H9 (cell line): ENCODE measurements around the gene APOBEC3H. TPM values are rescaled to one million over a fixed set of nuclear protein-coding genes. Genes with fewer than 3 reads are reported as not detected.

ENCODE experiments used
- DNase-seq: peaks from one replicate; pipeline ENCODE4 v3.0.0-alpha.2; 2017
- H2AFZ ChIP-seq: one replicate; pipeline ENCODE4 v1.6.1; 2013; ENCODE audit warnings: mild to moderate bottlenecking, low read length, control low read depth, moderate library complexity
- H2AK5ac ChIP-seq: 2 replicates; pipeline ENCODE4 v1.6.1; 2013; ENCODE audit warnings: low read length, control low read depth, mixed read lengths; ENCODE audit not compliant: insufficient read length
- H2BK120ac ChIP-seq: one replicate; pipeline ENCODE4 v1.6.1; 2013; ENCODE audit warnings: low read depth, mild to moderate bottlenecking, low read length, control low read depth, inconsistent platforms; ENCODE audit not compliant: poor library complexity, severe bottlenecking
- H2BK12ac ChIP-seq: 2 replicates; pipeline ENCODE4 v1.6.1; 2013; ENCODE audit warnings: low read length, control low read depth, mixed read lengths, low read depth; ENCODE audit not compliant: insufficient read length
- H2BK15ac ChIP-seq: 2 replicates; pipeline ENCODE4 v1.6.1; 2013; ENCODE audit warnings: low read depth, low read length, control low read depth
- H2BK20ac ChIP-seq: one replicate; pipeline ENCODE4 v1.6.1; 2013; ENCODE audit warnings: low read depth, mild to moderate bottlenecking, low read length, control low read depth, inconsistent platforms; ENCODE audit not compliant: poor library complexity, severe bottlenecking
- H2BK5ac ChIP-seq: 2 replicates; pipeline ENCODE4 v1.6.1; 2013; ENCODE audit warnings: low read length, control low read depth, mixed read lengths; ENCODE audit not compliant: insufficient read length
- H3K14ac ChIP-seq: 2 replicates; pipeline ENCODE4 v1.6.1; 2013; ENCODE audit warnings: low read length, control low read depth; ENCODE audit not compliant: insufficient read depth
- H3K18ac ChIP-seq: 2 replicates; pipeline ENCODE4 v1.6.1; 2013; ENCODE audit warnings: low read depth, mild to moderate bottlenecking, mixed read lengths, low read length, control low read depth; ENCODE audit not compliant: insufficient read length
- H3K23ac ChIP-seq: 2 replicates; pipeline ENCODE4 v1.6.1; 2013; ENCODE audit warnings: low read length, control low read depth, mixed read lengths, low read depth; ENCODE audit not compliant: insufficient read length
- H3K23me2 ChIP-seq: 2 replicates; pipeline ENCODE4 v1.6.1; 2013; ENCODE audit warnings: low read depth, mild to moderate bottlenecking, mixed read lengths, low read length, control low read depth; ENCODE audit not compliant: insufficient read length, poor library complexity, severe bottlenecking
- H3K27ac ChIP-seq: 2 replicates; pipeline ENCODE4 v1.5.1; 2013; ENCODE audit warnings: low read length, control low read depth, mixed read lengths, low read depth; ENCODE audit not compliant: insufficient read length
- H3K27me3 ChIP-seq: 2 replicates; pipeline ENCODE4 v1.6.1; 2013; ENCODE audit warnings: low read length, control low read depth, inconsistent platforms; ENCODE audit not compliant: insufficient read depth
- H3K4ac ChIP-seq: 2 replicates; pipeline ENCODE4 v1.6.1; 2013; ENCODE audit warnings: low read depth, mild to moderate bottlenecking, control low read depth, inconsistent platforms, low read length, moderate library complexity
- H3K4me1 ChIP-seq: 2 replicates; pipeline ENCODE4 v1.6.1; 2013; ENCODE audit warnings: low read length, control low read depth, inconsistent platforms; ENCODE audit not compliant: insufficient read depth
- H3K4me2 ChIP-seq: 2 replicates; pipeline ENCODE4 v1.6.1; 2013; ENCODE audit warnings: low read length, control low read depth, mixed read lengths; ENCODE audit not compliant: insufficient read length, insufficient read depth
- H3K56ac ChIP-seq: 2 replicates; pipeline ENCODE4 v1.6.1; 2013; ENCODE audit warnings: low read depth, mild to moderate bottlenecking, mixed read lengths, low read length, control low read depth; ENCODE audit not compliant: insufficient read length
- H3K79me1 ChIP-seq: 2 replicates; pipeline ENCODE4 v1.6.1; 2013; ENCODE audit warnings: low read depth, mild to moderate bottlenecking, moderate library complexity, low read length, control low read depth, inconsistent platforms; ENCODE audit not compliant: insufficient read depth, poor library complexity, severe bottlenecking
- H3K79me2 ChIP-seq: 2 replicates; pipeline ENCODE4 v1.6.1; 2013; ENCODE audit warnings: low read length, control low read depth, inconsistent platforms; ENCODE audit not compliant: insufficient read depth
- H3K9ac ChIP-seq: 2 replicates; pipeline ENCODE4 v1.6.1; 2013; ENCODE audit warnings: low read length, control low read depth, mixed read lengths; ENCODE audit not compliant: insufficient read length; ENCODE audit errors: extremely low read depth
- H3K9me3 ChIP-seq: one replicate; pipeline ENCODE4 v1.6.1; 2013; ENCODE audit warnings: low read depth, low read length, inconsistent platforms; ENCODE audit not compliant: control insufficient read depth
- H3T11ph ChIP-seq: one replicate; pipeline ENCODE4 v1.6.1; 2013; ENCODE audit warnings: mild to moderate bottlenecking, low read length, control low read depth, inconsistent platforms
- H4K20me1 ChIP-seq: one replicate; pipeline ENCODE4 v1.6.1; 2013; ENCODE audit not compliant: control insufficient read depth, insufficient read length, insufficient read depth
- H4K5ac ChIP-seq: 2 replicates; pipeline ENCODE4 v1.6.1; 2013; ENCODE audit warnings: low read depth, mild to moderate bottlenecking, mixed read lengths, low read length, control low read depth; ENCODE audit not compliant: insufficient read length
- H4K8ac ChIP-seq: replicated peaks from 2 replicates; pipeline ENCODE4 v1.6.1; 2013; ENCODE audit warnings: low read length, control low read depth, mixed read lengths, low read depth; ENCODE audit not compliant: insufficient read length
- H4K91ac ChIP-seq: 2 replicates; pipeline ENCODE4 v1.6.1; 2013; ENCODE audit warnings: low read depth, mild to moderate bottlenecking, moderate library complexity, mixed read lengths, low read length, control low read depth; ENCODE audit not compliant: insufficient read length
- H3K27ac Mint-ChIP-seq, 3 experiments: 2 replicates in 2 of 3; 3 replicates in 1 of 3; pipeline ENCODE4 v1.8.0; 2020 to 2021; ENCODE audit warnings: mixed read lengths in 3 of 3, mild to moderate bottlenecking in 1 of 3, moderate library complexity in 1 of 3
- H3K27me3 Mint-ChIP-seq: 2 replicates; pipeline ENCODE4 v1.8.0; 2021; ENCODE audit warnings: low read depth, mild to moderate bottlenecking, moderate library complexity, mixed read lengths
- H3K36me3 Mint-ChIP-seq, 3 experiments: 2 replicates in 2 of 3; 3 replicates in 1 of 3; pipeline ENCODE4 v1.8.0; 2020 to 2021; ENCODE audit warnings: low read depth in 3 of 3, mixed read lengths in 3 of 3; ENCODE audit not compliant: insufficient read depth in 1 of 3
- H3K4me1 Mint-ChIP-seq, 2 experiments: 2 replicates each; pipeline ENCODE4 v1.8.0; 2020; ENCODE audit warnings: mixed read lengths in 2 of 2
- H3K4me3 Mint-ChIP-seq, 2 experiments: 2 replicates in 1 of 2; 3 replicates in 1 of 2; pipeline ENCODE4 v1.8.0; 2020 to 2021; ENCODE audit warnings: mild to moderate bottlenecking in 2 of 2, mixed read lengths in 2 of 2, moderate library complexity in 1 of 2
- H3K9me3 Mint-ChIP-seq, 2 experiments: 2 replicates in 1 of 2; 3 replicates in 1 of 2; pipeline ENCODE4 v1.8.0; 2020; ENCODE audit warnings: mild to moderate bottlenecking in 2 of 2, mixed read lengths in 2 of 2, moderate library complexity in 1 of 2
- WGBS: extraction: QIAGEN DNeasy Blood & Tissue Kit; methylation state at CpG from one replicate; pipeline ENCODE4 v1.1.7; 2013; ENCODE audit warnings: missing lambda C conversion rate, low lambda C conversion rate, mixed read lengths; ENCODE audit not compliant: insufficient read length; ENCODE audit errors: extremely low coverage; 5-methylcytosine and 5-hydroxymethylcytosine counted together
- total RNA-seq: library from RNA; stranded (reverse); gene quantifications from 2 replicates; pipeline ENCODE4 v1.2.1, GENCODE V29; 2021
- TF ChIP-seq, protein P1 (sequence below): fragments of 200-600 bp; sonication (generic); conservative IDR thresholded peaks from 3 replicates; pipeline ENCODE4 v1.8.0; 2021; ENCODE audit warnings: antibody characterized with exemption, mild to moderate bottlenecking

APOBEC3H gene
- total RNA-seq, 1 experiment from 2014 or later = 0.48 TPM

DNA sequence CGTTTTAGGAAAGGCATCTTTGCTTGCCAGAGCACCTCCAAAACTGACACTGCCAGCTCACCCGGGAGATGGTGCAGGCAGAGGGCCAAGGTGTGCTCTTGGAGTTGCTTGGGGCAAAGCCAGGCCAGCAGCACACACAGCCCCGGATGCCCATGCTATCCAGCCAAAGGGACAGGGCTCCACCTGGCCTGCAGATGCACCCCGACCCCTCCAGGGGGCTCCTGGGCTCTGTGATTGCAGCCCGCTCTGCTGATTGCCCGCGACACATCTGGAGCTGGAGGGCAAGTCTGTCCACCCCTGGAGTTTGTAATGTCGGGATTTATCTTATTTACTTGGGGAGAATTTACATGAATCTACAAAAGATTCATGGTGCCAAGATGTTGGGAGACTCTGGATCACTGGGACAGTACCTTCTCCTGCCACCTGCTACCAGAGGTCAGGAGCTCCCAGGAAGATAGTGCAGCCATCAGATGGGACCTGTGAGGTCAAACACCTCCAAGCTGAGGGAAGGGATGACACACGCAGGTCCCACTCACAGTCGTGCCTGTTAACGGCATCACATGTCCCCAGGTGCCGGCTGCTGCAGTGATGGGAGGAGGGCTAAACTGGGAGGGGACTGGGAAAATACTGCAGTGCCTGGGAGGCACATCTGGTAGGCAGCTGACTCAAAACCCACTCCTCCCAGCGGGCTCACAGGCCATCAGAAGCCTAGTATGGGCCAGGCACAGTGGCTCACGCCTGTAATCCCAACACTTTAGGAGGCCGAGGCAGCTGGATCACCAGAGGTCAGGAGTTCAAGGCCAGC is 38.2 kb downstream of the APOBEC3H start:
- peak; percentile 90 for DNase-seq
- Histone ChIP-seq H3K56ac (no peak overlapping the region), H3K27ac (no peak overlapping the region), H3K79me1 (no peaks in the 10 kb centered on the region), H3K14ac (no peak overlapping the region), H3K9me3 (no peaks in the 10 kb centered on the region), H3K4me1 (peaks cover 4% of the 10 kb centered on the region; the same call in 1 of the 2 replicates), H3K4ac (no peak overlapping the region), H3K9ac (no peak overlapping the region), H3K23me2 (no peaks in the 10 kb centered on the region), H4K20me1 (no peaks in the 10 kb centered on the region), H4K8ac (no peak overlapping the region), H4K5ac (no peak overlapping the region), H3K79me2 (no peaks in the 10 kb centered on the region), H3K27me3 (no peaks in the 10 kb centered on the region), H2AK5ac (no peak overlapping the region), H2BK15ac (no peak overlapping the region), H3T11ph (no peak overlapping the region), H2BK20ac (no peak overlapping the region), H2BK120ac (no peak overlapping the region), H3K4me2 (no peak overlapping the region), H3K23ac (no peak overlapping the region), H4K91ac (no peak overlapping the region), H3K18ac (no peak overlapping the region), H2BK12ac (no peak overlapping the region), H2AFZ (no peak overlapping the region), H2BK5ac (no peak overlapping the region)
- no peak overlapping the region; a peak in 1 of 7 replicates for H3K27ac Mint-ChIP-seq
- no peaks in the 10 kb centered on the region for H3K9me3 Mint-ChIP-seq
- H3K36me3 Mint-ChIP-seq = no peaks in the 10 kb centered on the region
- TF ChIP-seq, protein P1, sequence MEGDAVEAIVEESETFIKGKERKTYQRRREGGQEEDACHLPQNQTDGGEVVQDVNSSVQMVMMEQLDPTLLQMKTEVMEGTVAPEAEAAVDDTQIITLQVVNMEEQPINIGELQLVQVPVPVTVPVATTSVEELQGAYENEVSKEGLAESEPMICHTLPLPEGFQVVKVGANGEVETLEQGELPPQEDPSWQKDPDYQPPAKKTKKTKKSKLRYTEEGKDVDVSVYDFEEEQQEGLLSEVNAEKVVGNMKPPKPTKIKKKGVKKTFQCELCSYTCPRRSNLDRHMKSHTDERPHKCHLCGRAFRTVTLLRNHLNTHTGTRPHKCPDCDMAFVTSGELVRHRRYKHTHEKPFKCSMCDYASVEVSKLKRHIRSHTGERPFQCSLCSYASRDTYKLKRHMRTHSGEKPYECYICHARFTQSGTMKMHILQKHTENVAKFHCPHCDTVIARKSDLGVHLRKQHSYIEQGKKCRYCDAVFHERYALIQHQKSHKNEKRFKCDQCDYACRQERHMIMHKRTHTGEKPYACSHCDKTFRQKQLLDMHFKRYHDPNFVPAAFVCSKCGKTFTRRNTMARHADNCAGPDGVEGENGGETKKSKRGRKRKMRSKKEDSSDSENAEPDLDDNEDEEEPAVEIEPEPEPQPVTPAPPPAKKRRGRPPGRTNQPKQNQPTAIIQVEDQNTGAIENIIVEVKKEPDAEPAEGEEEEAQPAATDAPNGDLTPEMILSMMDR = peak; percentile 87
- no CpG with 5 or more reads among the region's 15 CpGs for WGBS
- no peaks in the 10 kb centered on the region; the same call in 1 of the 2 replicates for H3K27me3 Mint-ChIP-seq
- H3K4me3 Mint-ChIP-seq = no peak overlapping the region
- peaks cover 24 to 36% of the 10 kb centered on the region in 2 experiments for H3K4me1 Mint-ChIP-seq
